Stimulated activated CD4-positive, alpha-beta T cell treated with anti-CD3 and anti-CD28 coated beads, TNF-alpha, amount 100 ng/mL, for 4 hours (primary cell): ENCODE results near the gene GRIK5.
"Not testable (repeated sequence)": the region's sequence is repeated elsewhere in the genome, so short reads cannot be mapped to it uniquely, and the experiment has no call there.

Source experiments
- DNase-seq, 3 experiments: peaks; one replicate each; pipeline ENCODE4 v3.0.0-alpha.2; 2020; ENCODE audit warnings: low read depth in 3 of 3

The GRIK5 gene

GRCh38 chr19:42051166-42052115 lies 18.6 kb downstream of the GRIK5 start:
- DNase-seq: no peak

- DNase-seq: no peak
These were observed 21.0 kb downstream of the GRIK5 start for GRCh38 chr19:42048992-42049391.

- no peak for DNase-seq
These were observed 24.4 kb downstream of the GRIK5 start for GRCh38 chr19:42045575-42045974.

- DNase-seq: no peak
These were observed 27.4 kb downstream of the GRIK5 start for GRCh38 chr19:42042455-42043170.

GRCh38 chr19:42040491-42040890 lies 29.5 kb downstream of the GRIK5 start:
- DNase-seq: not testable (repeated sequence)

GRCh38 chr19:42040031-42040430 lies 30.0 kb downstream of the GRIK5 start:
- DNase-seq: no peak

- DNase-seq: no peak
These were observed 31.3 kb downstream of the GRIK5 start for GRCh38 chr19:42038666-42039065.

- DNase-seq: no peak
These were observed 32.4 kb downstream of the GRIK5 start for GRCh38 chr19:42037649-42038048.

- DNase-seq: peak; percentile 16 to 44 (median 30)
These were observed 35.2 kb downstream of the GRIK5 start for GRCh38 chr19:42034640-42035391.

- no peak for DNase-seq
These were observed 36.6 kb downstream of the GRIK5 start for GRCh38 chr19:42033413-42033812.

GRCh38 chr19:42032431-42032830 lies 37.6 kb downstream of the GRIK5 start:
- DNase-seq: no peak

- no peak for DNase-seq
These were observed 39.2 kb downstream of the GRIK5 start for GRCh38 chr19:42030645-42031440.

GRCh38 chr19:42028304-42029216 lies 41.4 kb downstream of the GRIK5 start:
- no peak for DNase-seq

- no peak for DNase-seq
These were observed 45.3 kb downstream of the GRIK5 start for GRCh38 chr19:42024622-42025111.

- no peak for DNase-seq
These were observed 46.1 kb downstream of the GRIK5 start for GRCh38 chr19:42023943-42024260.

- no peak for DNase-seq
These were observed 46.7 kb downstream of the GRIK5 start for GRCh38 chr19:42023121-42023942.

- no peak for DNase-seq
These were observed 47.4 kb downstream of the GRIK5 start for GRCh38 chr19:42022616-42023015.

- no peak for DNase-seq
These were observed 48.8 kb downstream of the GRIK5 start for GRCh38 chr19:42021185-42021584.

GRCh38 chr19:42018503-42019193 lies 51.4 kb downstream of the GRIK5 start:
- no peak for DNase-seq
